Measurements from ENCODE around the gene KCNK4.

DNA sequence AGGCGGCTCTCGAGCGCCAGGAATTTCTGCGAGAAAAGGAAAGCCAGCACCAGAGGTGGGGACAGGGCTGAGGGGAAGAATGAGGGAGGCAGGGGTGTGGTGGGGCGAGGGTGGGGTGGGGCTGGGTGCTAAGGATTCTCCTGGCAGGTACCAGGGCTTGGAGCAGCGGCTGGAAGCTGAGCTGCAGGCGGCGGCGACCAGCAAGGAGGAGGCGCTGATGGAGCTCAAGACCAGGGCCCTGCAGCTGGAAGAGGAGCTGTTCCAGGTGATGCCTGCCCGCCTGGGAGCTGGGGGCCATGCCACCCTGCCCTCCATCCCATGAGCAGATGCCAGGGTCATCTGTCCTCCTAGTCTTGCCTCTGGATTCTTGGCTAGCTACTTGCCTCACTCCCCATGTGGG, 58.3 kb downstream of the KCNK4 start:
- TF ChIP-seq, protein P1, sequence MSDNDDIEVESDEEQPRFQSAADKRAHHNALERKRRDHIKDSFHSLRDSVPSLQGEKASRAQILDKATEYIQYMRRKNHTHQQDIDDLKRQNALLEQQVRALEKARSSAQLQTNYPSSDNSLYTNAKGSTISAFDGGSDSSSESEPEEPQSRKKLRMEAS (IDR thresholded peaks at IDR 0.05), result no peak
- TF ChIP-seq TAF1 (IDR thresholded peaks at IDR 0.05; ENCODE audit: low read depth) (no peak), RAD21 (IDR thresholded peaks at IDR 0.05; ENCODE audit: low read depth) (no peak), EP300 (IDR thresholded peaks at IDR 0.05; ENCODE audit: borderline replicate concordance) (no peak), TCF12 (IDR thresholded peaks at IDR 0.05; ENCODE audit: low read depth) (no peak), CREB1 (IDR thresholded peaks at IDR 0.05; ENCODE audit: low read depth) (no peak), NFIC (IDR thresholded peaks at IDR 0.05) (no peak), YY1 (IDR thresholded peaks at IDR 0.05; ENCODE audit: low read depth) (no peak), ZBTB7A (IDR thresholded peaks at IDR 0.05; ENCODE audit: low read depth) (no peak), CEBPB (IDR thresholded peaks at IDR 0.05) (no peak)
- TF ChIP-seq, protein P2, sequence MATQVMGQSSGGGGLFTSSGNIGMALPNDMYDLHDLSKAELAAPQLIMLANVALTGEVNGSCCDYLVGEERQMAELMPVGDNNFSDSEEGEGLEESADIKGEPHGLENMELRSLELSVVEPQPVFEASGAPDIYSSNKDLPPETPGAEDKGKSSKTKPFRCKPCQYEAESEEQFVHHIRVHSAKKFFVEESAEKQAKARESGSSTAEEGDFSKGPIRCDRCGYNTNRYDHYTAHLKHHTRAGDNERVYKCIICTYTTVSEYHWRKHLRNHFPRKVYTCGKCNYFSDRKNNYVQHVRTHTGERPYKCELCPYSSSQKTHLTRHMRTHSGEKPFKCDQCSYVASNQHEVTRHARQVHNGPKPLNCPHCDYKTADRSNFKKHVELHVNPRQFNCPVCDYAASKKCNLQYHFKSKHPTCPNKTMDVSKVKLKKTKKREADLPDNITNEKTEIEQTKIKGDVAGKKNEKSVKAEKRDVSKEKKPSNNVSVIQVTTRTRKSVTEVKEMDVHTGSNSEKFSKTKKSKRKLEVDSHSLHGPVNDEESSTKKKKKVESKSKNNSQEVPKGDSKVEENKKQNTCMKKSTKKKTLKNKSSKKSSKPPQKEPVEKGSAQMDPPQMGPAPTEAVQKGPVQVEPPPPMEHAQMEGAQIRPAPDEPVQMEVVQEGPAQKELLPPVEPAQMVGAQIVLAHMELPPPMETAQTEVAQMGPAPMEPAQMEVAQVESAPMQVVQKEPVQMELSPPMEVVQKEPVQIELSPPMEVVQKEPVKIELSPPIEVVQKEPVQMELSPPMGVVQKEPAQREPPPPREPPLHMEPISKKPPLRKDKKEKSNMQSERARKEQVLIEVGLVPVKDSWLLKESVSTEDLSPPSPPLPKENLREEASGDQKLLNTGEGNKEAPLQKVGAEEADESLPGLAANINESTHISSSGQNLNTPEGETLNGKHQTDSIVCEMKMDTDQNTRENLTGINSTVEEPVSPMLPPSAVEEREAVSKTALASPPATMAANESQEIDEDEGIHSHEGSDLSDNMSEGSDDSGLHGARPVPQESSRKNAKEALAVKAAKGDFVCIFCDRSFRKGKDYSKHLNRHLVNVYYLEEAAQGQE (IDR thresholded peaks at IDR 0.05; ENCODE audit: low read depth), result no peak

Data from Ishikawa (cell line).